SU-DHL-6 (cell line): Measurements from ENCODE around the gene XYLB.

Source experiments
- H2AFZ ChIP-seq: fragments of 200-600 bp; sonication (generic); 2 replicates; pipeline ENCODE4 v1.6.1; 2014; ENCODE audit warnings: low read depth, mild to moderate bottlenecking, moderate library complexity, mixed read lengths, antibody characterized with exemption, low read length; ENCODE audit not compliant: severe bottlenecking
- H3F3A ChIP-seq: fragments of 200-600 bp; shearing (Covaris generic); 2 replicates; pipeline ENCODE4 v1.6.0; 2016; ENCODE audit warnings: antibody characterized with exemption, mild to moderate bottlenecking; ENCODE audit not compliant: insufficient read depth
- H3K27ac ChIP-seq: fragments of 200-600 bp; sonication (generic); 2 replicates; pipeline ENCODE4 v1.5.1; 2016; ENCODE audit warnings: low read depth, mild to moderate bottlenecking, low read length, moderate library complexity, mixed read lengths
- H3K27me3 ChIP-seq: fragments of 200-600 bp; sonication (generic), shearing (Covaris generic); 2 replicates; pipeline ENCODE4 v1.6.0; 2014; ENCODE audit warnings: mild to moderate bottlenecking, low read length
- H3K36me3 ChIP-seq: fragments of 200-600 bp; sonication (generic); 2 replicates; pipeline ENCODE4 v1.6.1; 2014; ENCODE audit warnings: mild to moderate bottlenecking, low read length, mixed read lengths
- H3K4me2 ChIP-seq: fragments of 300-600, 200-600 bp; shearing (Covaris generic), sonication (generic); 2 replicates; pipeline ENCODE4 v1.6.0; 2014; ENCODE audit warnings: low read length, low read depth, mild to moderate bottlenecking; ENCODE audit not compliant: poor library complexity, severe bottlenecking
- H3K4me3 ChIP-seq: fragments of 200-600 bp; sonication (generic); 2 replicates; pipeline ENCODE4 v1.5.1; 2014; ENCODE audit warnings: antibody characterized with exemption, low read length, mild to moderate bottlenecking, mixed read lengths; ENCODE audit not compliant: insufficient read depth, poor library complexity, severe bottlenecking
- H3K79me2 ChIP-seq: fragments of 200-600 bp; sonication (generic); 2 replicates; pipeline ENCODE4 v1.6.1; 2014; ENCODE audit warnings: mild to moderate bottlenecking, low read length, moderate library complexity; ENCODE audit not compliant: insufficient read depth
- H3K9ac ChIP-seq: fragments of 200-600 bp; sonication (generic); 2 replicates; pipeline ENCODE4 v1.7.0; 2014; ENCODE audit warnings: mild to moderate bottlenecking, low read length
- H3K9me2 ChIP-seq: fragments of 200-600 bp; sonication (generic); replicated peaks from 2 replicates; pipeline ENCODE4 v1.6.1; 2014; ENCODE audit warnings: low read length; ENCODE audit not compliant: insufficient read depth
- H3K9me3 ChIP-seq: fragments of 200-600 bp; sonication (generic); 2 replicates; pipeline ENCODE4 v1.6.1; 2014; ENCODE audit warnings: low read length, mixed read lengths; ENCODE audit not compliant: insufficient read depth
- H4K20me1 ChIP-seq: fragments of 200-600 bp; sonication (generic); 2 replicates; pipeline ENCODE4 v1.6.1; 2014; ENCODE audit warnings: low read depth, mild to moderate bottlenecking, antibody characterized with exemption, low read length, moderate library complexity, mixed read lengths
- EZH2phosphoT487 ChIP-seq: fragments of 200-600 bp; sonication (generic), shearing (Covaris generic); conservative IDR thresholded peaks from 2 replicates; pipeline ENCODE4 v1.6.1; 2018; ENCODE audit warnings: mild to moderate bottlenecking, antibody characterized with exemption, low read length, moderate library complexity, mixed read lengths
- TF ChIP-seq, protein P1 (sequence below): fragments of 200-600 bp; sonication (generic); IDR thresholded peaks from one replicate; pipeline ENCODE4 v1.5.1; 2017; ENCODE audit warnings: antibody characterized with exemption, mild to moderate bottlenecking, low read length, moderate library complexity; ENCODE audit not compliant: insufficient read depth, poor library complexity, severe bottlenecking

Gene XYLB

DNA sequence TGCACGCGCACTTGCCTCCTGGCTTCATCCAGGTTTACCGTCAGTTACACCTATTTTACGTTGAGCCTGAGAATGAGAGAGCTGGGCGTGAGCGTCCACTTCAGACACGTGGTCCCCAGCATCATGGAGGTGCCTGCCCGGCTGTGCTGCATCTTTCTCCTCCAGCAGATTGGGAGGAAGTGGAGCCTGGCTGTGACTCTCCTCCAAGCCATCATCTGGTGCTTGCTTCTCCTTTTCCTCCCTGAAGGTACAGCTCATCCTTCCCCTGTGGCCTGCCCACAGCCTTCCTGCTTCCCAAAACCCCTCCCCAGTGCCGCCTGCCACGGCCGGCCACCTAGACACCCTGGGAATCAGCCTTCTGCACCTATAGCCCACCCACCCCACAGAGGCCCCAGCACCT, 32.9 kb upstream of the XYLB start:
- Histone ChIP-seq H3F3A (no peaks in the 10 kb centered on the region), H3K9me3 (no peaks in the 10 kb centered on the region), H3K4me2 (no peak overlapping the region), H3K4me3 (no peak overlapping the region), H4K20me1 (no peaks in the 10 kb centered on the region), H3K36me3 (no peaks in the 10 kb centered on the region), H3K79me2 (no peaks in the 10 kb centered on the region), H3K27ac (no peak overlapping the region), H2AFZ (no peak overlapping the region), H3K9ac (no peak overlapping the region), H3K27me3 (no peaks in the 10 kb centered on the region), H3K9me2 (no peaks in the 10 kb centered on the region)
- no peak for TF ChIP-seq EZH2phosphoT487
- TF ChIP-seq, protein P1, sequence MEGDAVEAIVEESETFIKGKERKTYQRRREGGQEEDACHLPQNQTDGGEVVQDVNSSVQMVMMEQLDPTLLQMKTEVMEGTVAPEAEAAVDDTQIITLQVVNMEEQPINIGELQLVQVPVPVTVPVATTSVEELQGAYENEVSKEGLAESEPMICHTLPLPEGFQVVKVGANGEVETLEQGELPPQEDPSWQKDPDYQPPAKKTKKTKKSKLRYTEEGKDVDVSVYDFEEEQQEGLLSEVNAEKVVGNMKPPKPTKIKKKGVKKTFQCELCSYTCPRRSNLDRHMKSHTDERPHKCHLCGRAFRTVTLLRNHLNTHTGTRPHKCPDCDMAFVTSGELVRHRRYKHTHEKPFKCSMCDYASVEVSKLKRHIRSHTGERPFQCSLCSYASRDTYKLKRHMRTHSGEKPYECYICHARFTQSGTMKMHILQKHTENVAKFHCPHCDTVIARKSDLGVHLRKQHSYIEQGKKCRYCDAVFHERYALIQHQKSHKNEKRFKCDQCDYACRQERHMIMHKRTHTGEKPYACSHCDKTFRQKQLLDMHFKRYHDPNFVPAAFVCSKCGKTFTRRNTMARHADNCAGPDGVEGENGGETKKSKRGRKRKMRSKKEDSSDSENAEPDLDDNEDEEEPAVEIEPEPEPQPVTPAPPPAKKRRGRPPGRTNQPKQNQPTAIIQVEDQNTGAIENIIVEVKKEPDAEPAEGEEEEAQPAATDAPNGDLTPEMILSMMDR, result no peak

DNA sequence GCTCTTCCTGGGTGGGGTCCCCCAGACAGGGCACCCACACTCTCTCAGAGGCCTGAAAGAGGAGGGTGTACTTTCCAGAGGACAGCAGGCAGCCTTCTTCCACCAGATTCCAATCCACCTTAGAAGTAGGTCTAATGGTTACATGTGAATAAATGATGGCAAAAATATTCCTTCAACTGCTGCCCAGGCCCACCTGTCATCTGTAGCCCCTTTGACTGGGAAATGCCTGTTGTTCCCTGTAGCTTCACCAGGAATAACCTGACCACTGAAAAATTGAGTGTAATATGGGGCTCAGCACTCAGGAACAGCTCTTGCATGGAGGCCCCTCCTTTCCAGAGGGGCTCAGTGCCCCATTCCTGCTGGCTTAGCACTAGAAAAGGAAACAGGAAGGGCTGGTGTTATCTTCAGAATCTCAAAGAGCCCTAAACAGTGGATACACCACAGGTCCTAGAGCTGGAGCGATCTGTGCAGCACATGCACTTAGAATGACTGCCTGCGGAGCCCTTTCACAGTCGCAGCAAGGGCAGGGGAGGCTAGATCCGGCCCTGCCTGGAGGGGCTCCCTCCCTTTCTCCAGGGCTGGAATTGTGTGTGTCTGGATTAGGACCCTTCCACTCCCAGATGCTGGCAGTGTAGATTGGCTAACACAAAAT, 32.3 kb upstream of the XYLB start:
- Histone ChIP-seq H4K20me1 (no peaks in the 10 kb centered on the region), H3K27ac (no peak overlapping the region), H3K9me3 (no peaks in the 10 kb centered on the region), H3K36me3 (no peaks in the 10 kb centered on the region), H3F3A (no peaks in the 10 kb centered on the region), H3K9ac (no peak overlapping the region), H3K9me2 (no peaks in the 10 kb centered on the region), H3K4me2 (no peak overlapping the region), H3K79me2 (no peaks in the 10 kb centered on the region), H3K4me3 (no peak overlapping the region), H2AFZ (no peak overlapping the region), H3K27me3 (no peaks in the 10 kb centered on the region)
- TF ChIP-seq, protein P1, result no peak
- no peak for TF ChIP-seq EZH2phosphoT487

DNA sequence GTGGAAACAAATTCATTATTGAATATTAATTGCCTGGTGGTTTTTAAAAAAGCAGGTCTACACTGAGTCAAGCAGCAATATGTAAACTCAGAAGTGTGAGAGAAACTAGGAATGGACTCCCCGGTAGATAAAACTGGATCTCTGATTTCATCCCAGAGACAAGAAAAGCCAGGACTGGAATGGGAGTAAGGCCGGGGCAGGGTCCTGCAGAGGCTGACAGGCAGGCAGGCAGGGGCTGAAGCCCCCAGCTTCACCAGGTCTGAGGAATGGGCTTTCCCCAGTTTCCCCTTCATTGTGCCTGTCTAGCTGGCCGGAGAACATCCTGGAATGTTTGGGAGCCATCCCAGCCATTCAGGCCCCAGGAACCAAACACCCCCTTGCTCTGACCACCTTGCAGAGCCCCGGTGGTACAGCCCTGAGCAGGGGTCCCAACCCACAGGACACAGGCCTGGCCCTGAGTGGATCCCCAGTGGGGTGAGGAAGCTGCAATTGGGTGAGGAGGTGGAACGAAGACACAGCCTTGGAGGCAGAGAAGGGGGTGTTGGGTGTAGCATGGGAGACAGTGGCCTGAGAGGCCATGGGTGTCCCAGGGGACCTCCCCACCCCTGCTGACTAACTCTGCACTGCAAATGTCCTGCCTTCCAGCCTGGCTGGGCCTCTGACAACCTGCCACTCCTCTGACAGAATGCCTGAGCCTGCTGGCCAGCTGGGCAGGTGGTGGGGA, 31.7 kb upstream of the XYLB start:
- H4K20me1 ChIP-seq, result no peaks in the 10 kb centered on the region
- no peaks in the 10 kb centered on the region for H3K9me2 ChIP-seq
- H3K27me3 ChIP-seq, result no peaks in the 10 kb centered on the region
- no peak overlapping the region for H3K4me3 ChIP-seq
- H3K9me3 ChIP-seq, result no peaks in the 10 kb centered on the region
- no peaks in the 10 kb centered on the region for H3K79me2 ChIP-seq
- H2AFZ ChIP-seq, result no peak overlapping the region
- H3K27ac ChIP-seq, result no peak overlapping the region
- H3K9ac ChIP-seq, result no peak overlapping the region
- H3F3A ChIP-seq, result no peaks in the 10 kb centered on the region
- H3K4me2 ChIP-seq, result no peak overlapping the region
- TF ChIP-seq, protein P1, result no peak
- no peak for TF ChIP-seq EZH2phosphoT487
- H3K36me3 ChIP-seq, result no peaks in the 10 kb centered on the region
